ENCODE measurements around the gene CDC14B.
A peak's percentile ranks its signal among the peaks of the same experiment; 100 is the strongest.
"Not testable (repeated sequence)": the region's sequence is repeated elsewhere in the genome, so short reads cannot be mapped to it uniquely, and the experiment has no call there.

CDC14B gene

DNA sequence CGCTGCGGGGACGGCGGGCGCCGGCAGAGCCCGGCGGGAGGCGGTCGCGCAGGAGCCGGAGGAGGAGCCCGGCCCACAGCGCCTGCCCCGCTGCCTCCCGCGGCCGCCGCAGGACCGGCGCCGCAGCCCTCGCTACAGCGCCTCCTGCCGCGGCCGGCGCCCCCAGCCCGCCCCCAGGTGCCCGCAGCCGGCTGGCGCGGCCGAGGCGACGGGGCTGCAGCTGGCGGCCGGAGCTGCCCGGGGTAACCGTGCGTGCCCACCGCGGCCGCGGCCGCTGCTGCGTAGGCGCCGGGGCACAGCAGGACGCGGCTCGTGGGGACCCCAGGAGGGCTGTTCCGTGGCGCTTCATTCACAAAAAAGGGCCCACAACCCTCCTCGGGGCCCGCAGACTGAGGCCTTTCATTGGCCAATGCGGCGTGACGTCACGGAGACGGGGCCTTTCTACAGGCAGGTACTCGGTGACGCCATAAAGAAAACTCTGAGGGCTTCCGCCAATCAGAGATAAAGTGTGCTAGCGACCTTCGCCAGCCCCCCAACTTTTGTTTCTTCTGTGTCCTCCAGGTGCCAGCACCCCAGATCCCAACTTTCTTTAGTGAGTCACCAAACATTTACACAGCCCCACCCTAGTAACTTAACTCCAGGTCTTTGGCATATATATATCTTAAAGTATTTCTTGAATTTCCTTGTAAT, at the start of gene CDC14B:
Gene CDC14B (minus strand): TSS at position 353 of the 690 bp plus-strand sequence. CDS start 465 bp downstream, outside the sequence.
- peak; percentile 15 to 62 (median 24) for DNase-seq

- DNase-seq = no peak
Measured at GRCh38 chr9:96668868-96669534, 49.4 kb upstream of the CDC14B start.

- no peak for DNase-seq
Measured at GRCh38 chr9:96667363-96667728, 47.7 kb upstream of the CDC14B start.

DNA sequence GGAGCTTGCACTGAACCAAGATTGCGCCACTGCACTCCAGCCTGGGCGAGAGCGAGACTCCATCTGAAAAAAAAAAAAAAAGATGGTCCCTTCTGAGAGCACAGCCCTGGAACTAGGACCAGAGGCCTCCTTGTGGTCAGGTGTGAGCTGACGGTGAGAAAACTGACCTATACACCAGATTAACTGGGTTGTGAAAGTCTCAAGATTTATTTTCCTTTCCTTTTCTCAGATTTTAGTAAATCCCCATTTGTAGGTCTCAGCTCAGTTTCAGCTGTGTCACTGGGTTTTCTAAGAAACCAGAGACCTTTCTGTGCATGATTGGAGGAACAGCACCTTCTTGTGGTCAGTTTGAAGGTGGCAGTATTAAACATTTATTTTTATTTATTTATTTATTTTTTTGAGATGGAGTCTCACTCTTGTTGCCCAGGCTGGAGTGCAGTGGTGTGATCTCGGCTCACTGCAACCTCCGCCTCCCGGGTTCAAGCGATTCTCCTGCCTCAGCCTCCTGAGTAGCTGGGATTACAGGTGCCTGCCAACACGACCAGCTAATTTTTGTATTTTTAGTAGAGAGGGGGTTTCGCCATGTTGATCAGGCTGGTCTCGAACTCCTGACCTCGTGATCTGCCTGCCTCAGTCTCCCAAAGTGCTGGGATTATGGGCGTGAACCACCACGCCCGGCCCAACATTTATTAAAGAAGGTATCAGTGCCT, 47.2 kb upstream of the CDC14B start:
- DNase-seq = not testable (repeated sequence)

GRCh38 chr9:96665789-96666188, 46.1 kb upstream of the CDC14B start:
- DNase-seq = no peak

DNA sequence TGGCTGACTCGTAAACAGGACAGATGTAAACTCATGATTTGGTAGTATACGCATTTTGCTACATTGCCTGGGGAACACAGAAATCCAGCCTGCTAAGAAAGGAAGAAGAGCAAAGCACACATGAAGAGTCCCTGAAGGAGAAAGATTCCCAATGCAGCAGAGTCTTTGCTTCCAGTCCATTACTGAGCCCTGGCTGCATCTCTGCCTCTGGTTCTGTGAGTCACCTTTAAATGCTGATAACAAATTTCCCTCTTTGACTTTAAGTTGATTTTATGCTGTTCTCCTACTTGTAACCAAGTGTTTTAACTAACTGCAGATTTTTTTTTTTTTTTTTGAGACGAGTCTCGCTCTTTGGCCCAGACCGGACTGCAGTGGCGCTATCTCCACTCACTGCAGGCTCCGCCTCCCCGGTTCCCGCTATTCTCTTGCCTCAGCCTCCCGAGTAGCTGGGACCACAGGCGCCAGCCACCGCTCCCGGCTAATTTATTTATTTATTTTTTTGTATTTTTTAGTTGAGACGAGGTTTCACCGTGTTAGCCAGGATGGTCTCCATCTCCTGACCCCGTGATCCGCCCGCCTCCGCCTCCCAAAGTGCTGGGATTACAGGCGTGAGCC, 44.0 kb upstream of the CDC14B start:
- no peak for DNase-seq

DNA sequence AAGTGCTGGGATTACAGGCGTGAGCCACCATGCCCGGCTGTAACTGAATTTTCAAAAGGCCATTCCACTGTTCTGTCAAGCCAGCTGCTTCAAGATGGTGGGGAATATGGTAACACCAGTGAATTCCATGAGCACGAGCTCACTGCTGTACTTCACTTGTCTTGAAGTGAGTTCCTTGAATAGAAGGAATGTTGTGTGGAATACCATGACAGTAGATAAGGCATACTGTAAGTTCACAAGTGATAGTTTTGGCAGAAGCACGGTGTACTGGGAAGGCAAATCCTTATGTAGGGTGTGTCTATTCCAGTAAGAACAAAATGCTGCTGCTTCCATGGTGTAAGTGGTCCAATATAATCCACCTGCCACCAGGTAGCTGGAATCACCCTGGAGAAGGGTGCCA, 42.1 kb upstream of the CDC14B start:
- DNase-seq = no peak

DNA sequence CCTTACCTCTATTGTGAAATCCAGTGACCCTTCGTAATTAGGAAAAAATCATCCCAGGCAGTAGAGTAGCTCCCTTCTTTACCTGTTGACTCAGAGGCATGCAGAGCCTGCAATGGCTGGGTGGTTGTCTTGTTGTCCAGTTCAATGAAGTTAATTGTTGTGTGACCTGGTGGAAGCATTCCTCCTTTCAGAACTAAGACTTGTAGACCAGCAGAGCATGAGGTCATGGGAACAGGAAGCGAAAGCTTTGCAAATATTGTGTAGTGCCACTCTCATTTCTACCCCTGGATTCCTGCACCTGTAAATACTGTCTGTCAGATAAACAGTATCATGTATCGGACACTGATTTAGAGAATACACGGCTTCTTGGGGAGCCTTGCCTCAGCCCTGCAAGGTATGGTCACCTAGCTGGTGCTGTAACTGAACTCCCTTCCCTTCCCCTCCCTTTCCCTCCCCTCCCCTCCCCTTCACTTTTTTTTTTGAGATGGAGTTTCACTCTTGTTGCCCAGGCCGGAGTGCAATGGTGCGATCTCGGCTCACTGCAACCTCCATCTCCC, 41.1 kb upstream of the CDC14B start:
- no peak for DNase-seq

- DNase-seq = peak; percentile 59 to 74 (median 65)
Measured at GRCh38 chr9:96655198-96655851, 35.7 kb upstream of the CDC14B start, which contains the start of gene PRXL2C. Gene PRXL2C, minus strand, starts transcription at chr9:96655317. Its CDS starts 36 bp downstream, at chr9:96655281.

DNA sequence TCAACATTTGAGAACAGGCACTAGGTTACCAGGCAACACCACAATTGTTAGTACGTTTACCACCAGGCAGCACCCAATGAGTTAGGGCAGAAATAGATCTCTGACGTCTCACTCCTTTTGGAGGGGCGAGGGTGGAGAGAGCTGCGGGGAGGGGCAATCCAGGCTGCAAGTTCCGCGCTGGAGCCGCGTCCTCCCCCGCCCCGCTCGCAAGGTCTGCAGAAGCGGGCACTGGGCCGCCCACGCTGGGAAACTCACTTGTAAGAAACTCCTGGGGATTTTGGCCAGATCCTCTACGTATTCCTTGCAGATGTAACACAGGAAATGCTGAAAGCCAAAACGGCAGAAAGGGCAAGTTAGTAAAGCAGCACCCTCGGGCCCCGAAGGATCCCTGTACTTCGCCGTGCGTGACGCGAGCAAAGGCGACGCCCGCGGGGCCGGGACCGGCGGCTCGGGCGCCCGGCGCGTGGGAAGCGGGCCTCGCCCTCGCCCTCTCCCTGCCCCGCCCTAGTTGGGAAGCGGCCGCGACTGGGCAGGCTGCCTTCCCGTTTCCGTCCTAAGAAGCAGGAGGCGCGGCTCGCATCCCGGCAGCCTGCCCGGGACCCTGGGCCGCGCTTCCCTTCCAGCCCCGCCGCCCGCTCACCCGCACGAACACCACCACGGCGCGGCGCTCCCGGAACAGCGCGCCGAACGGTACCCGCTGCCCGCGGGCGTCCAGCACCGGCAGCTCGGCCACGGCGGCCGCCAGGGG, 35.0 kb upstream of the CDC14B start:
- peak; percentile 12 to 48 (median 35) for DNase-seq

- DNase-seq = no peak
Measured at GRCh38 chr9:96651626-96652025, 32.0 kb upstream of the CDC14B start.

GRCh38 chr9:96649620-96650324, 30.1 kb upstream of the CDC14B start:
- no peak for DNase-seq

DNA sequence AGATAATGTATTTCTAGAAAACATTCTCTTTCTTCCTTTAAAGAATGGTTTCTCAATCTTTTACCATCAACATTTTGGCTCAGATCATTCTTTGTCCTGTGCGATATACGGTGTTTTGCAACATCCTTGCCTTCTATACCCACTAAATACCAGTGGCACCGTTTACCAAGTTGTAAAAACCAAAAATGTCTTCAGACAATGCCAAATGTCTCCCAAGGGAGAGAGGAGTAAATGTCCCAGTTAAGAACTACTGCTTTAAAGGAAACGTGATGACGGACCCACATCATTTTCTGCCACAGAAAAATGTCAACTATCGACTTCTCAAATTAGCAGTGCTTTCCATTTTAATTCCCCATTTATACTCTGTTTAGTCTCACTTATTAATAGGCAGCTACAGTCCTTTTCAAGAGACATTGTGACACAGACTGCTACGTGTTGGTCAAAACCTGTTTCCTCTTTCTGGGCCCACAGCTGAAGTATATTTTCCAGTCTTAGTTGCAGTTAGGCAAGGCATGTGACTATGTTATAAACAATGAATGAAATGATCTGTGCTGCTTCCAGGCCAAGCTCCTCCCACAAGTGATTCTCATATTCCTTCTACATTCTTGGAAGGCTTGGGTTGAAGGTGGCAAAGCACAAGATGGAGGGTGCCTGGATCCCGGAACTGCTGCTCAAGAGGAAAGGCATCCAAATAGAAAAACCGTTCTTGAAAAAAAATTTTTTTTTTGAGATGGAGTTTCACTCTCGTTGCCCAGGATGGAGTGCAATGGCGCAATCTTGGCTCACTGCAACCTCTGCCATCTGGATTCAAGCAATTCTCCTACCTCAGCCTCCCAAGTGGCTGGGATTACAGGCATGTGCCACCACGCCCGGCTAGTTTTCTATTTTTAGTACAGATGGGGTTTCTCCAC, 26.7 kb upstream of the CDC14B start:
- no peak for DNase-seq

DNA sequence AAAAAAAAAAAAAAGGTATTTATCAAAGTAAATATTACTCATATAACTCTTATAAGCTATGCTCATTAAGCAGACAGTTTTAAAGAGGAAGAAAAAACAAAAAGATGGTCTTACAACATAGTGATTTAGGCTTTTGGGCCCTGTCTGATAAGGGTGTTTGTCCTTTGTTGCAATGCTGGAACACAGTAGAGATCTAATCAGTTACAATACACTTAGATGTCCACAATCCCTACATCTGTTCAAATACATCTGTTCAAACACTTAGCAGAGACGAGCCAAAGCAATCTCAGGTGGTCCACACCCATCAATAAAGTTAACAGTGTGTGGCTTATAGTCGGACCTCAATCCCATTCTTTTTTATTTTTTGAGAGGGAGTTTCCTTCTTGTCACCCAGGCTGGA, 24.5 kb upstream of the CDC14B start:
- DNase-seq = no peak

DNA sequence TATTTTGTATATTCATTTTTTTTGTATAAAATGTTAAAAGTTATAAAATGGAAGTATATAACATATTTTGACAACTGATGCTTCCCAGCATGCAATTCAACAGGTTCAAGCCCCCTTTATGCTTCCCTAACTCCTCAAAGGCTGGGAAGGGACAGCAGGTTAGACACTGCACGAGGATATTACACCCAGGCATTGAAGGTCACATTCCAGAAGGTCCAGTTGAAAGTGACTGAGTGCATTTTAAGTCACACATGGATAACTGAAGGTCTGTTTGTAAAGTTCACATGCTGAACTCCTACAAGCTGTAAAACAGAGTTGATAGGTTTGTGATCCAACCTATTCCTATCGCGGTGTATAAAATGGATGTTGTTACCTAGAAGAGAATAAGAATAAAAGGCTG, 21.9 kb upstream of the CDC14B start:
- no peak for DNase-seq

- no peak for DNase-seq
Measured at GRCh38 chr9:96638606-96639364, 19.1 kb upstream of the CDC14B start.

GRCh38 chr9:96636368-96636767, 16.7 kb upstream of the CDC14B start:
- no peak for DNase-seq

DNA sequence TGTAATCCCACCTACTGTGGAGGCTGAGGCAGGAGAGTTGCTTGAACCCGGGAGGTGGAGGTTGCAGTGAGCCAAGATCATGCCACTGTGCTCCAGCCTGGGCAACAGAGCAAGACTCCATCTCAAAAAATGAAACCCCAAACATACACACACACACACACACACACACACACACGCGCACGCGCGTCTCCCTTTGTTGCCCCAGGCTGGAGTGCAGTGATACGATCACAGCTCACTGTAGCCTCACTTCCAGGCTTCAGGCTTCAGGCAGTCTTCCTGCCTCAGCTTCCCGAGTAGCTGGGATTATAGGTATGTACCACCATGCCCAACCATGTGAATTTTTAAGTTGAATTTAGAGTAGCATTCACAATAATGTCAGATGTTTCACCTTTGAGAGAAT, 13.9 kb upstream of the CDC14B start:
- not testable (repeated sequence) for DNase-seq

DNA sequence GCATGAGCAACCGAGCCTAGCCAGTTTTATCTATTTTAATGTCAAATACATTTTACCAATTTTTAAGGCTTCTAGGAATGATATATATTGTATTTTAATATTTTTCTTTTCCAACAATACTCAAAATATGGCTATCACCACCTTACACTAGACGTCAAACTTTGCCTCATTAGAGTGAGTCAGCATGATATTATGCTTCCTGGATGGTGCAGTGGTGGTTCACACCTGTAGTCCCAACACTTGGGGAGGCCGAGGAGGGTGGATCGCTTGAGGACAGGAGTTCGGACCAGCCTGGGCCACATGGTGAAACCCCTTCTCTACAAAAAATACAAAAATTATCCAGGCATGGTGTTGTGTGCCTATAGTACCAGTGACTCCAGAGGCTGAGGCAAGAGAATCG, 7.3 kb upstream of the CDC14B start:
- DNase-seq = no peak

Measured in activated CD4-positive, CD25-positive, alpha-beta regulatory T cell (primary cell).